ACC112 (cell line): Measurements from ENCODE around the gene NUTM2G.
"Not testable (repeated sequence)": the region's sequence is repeated elsewhere in the genome, so short reads cannot be mapped to it uniquely, and the experiment has no call there.

Experiments
- H2AFZ ChIP-seq: fragments of 200-600 bp; sonication (generic); one replicate; pipeline ENCODE4 v1.6.0; 2017; ENCODE audit warnings: antibody characterized with exemption, low read length; ENCODE audit not compliant: unreplicated experiment
- H3K27ac ChIP-seq: fragments of 200-600 bp; sonication (generic); 2 replicates; pipeline ENCODE4 v1.5.1; 2014; ENCODE audit warnings: low read depth, mild to moderate bottlenecking, antibody characterized with exemption, low read length, moderate library complexity
- H3K27me3 ChIP-seq: fragments of 200-600 bp; sonication (generic); 2 replicates; pipeline ENCODE4 v1.6.1; 2014; ENCODE audit warnings: mild to moderate bottlenecking, antibody characterized with exemption, low read length, moderate library complexity, mixed read lengths; ENCODE audit not compliant: insufficient read depth
- H3K36me3 ChIP-seq: fragments of 200-600 bp; sonication (generic); 2 replicates; pipeline ENCODE4 v1.6.1; 2016; ENCODE audit warnings: mild to moderate bottlenecking, antibody characterized with exemption, low read length, moderate library complexity, mixed read lengths; ENCODE audit not compliant: insufficient read depth
- H3K4me1 ChIP-seq: fragments of 200-600 bp; sonication (generic); one replicate; pipeline ENCODE4 v1.6.1; 2016; ENCODE audit warnings: low read length, mixed read lengths; ENCODE audit not compliant: insufficient read depth, unreplicated experiment, control insufficient read depth
- H3K4me3 ChIP-seq: fragments of 200-600 bp; sonication (generic); 2 replicates; pipeline ENCODE4 v1.5.1; 2014; ENCODE audit warnings: mild to moderate bottlenecking, low read depth, low read length
- H3K79me2 ChIP-seq: fragments of 200-600 bp; sonication (generic); one replicate; pipeline ENCODE4 v1.6.0; 2016; ENCODE audit warnings: low read length; ENCODE audit not compliant: control insufficient read depth, unreplicated experiment, insufficient read depth

Gene NUTM2G

GRCh38 chr9:96918550-96918949, 10.1 kb upstream of the NUTM2G start:
- not testable (repeated sequence) for H3K4me3 ChIP-seq, H3K79me2 ChIP-seq

DNA sequence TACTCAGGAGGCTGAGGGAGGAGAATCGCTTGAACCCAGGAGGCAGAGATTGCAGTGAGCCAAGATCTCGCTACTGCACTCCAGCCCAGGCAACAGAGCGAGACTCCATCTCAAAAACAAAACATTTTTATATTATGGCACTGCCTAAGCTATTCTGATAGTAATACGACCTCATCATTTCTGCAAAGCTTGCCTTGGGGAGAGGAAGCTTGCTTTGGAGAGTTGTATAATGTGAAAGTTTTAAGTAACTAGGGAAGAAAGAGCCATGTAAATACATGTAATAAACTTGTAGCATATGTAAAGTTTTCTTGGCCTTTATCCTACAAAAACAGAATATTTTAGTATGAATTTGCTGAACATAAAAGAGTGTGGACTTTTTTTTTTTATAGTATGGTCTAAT, 7.8 kb upstream of the NUTM2G start:
- not testable (repeated sequence) for H3K27me3 ChIP-seq, H3K36me3 ChIP-seq, H2AFZ ChIP-seq, H3K27ac ChIP-seq, H3K4me1 ChIP-seq, H3K79me2 ChIP-seq, H3K4me3 ChIP-seq

More at GRCh38 chr9:96918550-96918949, 10.1 kb upstream of the NUTM2G start:
- H3K27ac ChIP-seq, H3K4me1 ChIP-seq, H3K36me3 ChIP-seq, H2AFZ ChIP-seq, H3K27me3 ChIP-seq: not testable (repeated sequence)

DNA sequence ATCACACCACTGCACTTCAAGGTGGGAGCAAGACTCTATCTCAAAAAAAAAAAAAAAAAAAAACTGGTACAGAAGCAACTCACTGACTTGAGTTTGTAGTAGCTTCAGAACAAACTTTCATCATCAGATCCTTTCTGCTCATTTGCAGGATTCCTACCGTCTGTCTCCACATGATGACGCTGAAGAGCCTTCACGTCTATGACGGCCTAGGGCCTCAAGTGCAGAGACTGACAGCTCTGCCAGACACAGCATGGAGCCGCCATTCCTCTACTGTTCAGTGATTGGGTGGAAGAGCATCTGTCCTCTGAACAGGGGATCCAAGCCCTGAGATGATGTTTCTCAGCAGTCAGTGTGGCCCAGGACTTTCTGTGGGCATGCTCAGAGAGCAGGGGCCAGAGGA, 3.1 kb upstream of the NUTM2G start:
- H3K4me1 ChIP-seq, H3K4me3 ChIP-seq, H2AFZ ChIP-seq, H3K36me3 ChIP-seq, H3K27me3 ChIP-seq, H3K79me2 ChIP-seq, H3K27ac ChIP-seq: not testable (repeated sequence)

- not testable (repeated sequence) for H3K27me3 ChIP-seq, H3K36me3 ChIP-seq, H3K4me3 ChIP-seq, H3K4me1 ChIP-seq, H3K27ac ChIP-seq, H3K79me2 ChIP-seq, H2AFZ ChIP-seq
Measured at GRCh38 chr9:96931665-96932064, 3.0 kb downstream of the NUTM2G start.

DNA sequence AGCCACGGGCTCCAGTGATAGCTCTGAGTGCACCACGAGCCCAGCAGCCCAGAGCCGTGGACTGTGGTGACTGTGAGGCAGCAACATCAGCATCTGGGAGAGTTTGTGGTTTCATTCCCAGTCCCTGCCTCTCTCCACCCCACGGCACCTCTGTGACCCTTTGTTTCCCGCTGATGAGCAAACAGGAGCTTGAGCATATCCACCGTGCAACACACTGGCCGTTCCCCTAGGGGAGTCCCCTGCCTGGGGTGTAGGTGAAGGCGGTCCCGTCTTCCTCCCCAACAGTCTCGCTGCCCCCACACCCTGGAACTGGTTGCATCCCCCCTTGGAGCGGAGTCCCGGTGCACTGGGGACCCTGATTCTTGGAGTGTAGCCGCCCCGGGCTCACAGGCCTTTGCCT, 5.5 kb downstream of the NUTM2G start:
- not testable (repeated sequence) for H3K27ac ChIP-seq, H2AFZ ChIP-seq, H3K79me2 ChIP-seq, H3K4me3 ChIP-seq, H3K4me1 ChIP-seq, H3K27me3 ChIP-seq, H3K36me3 ChIP-seq

DNA sequence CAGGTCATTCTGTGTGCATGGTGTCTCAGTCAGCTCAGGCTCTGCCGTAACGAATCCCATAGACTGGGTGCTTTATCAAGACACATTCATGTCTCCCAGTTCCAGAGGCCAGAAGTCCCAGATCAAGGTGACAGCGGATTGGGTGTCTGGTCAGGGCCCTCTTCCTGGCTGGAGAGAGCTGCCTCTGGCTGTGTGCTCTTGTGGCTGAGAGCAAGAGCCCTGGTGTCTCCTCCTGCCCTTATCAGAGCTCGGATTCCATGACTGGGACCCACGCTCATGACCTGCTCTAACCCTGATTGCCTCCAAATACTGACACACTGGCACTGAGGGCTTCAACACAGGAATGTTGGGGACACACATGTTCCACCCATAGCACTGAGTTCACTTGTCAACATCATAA, 6.1 kb downstream of the NUTM2G start:
- not testable (repeated sequence) for H3K4me1 ChIP-seq, H3K27ac ChIP-seq, H3K27me3 ChIP-seq, H3K4me3 ChIP-seq, H3K79me2 ChIP-seq, H3K36me3 ChIP-seq, H2AFZ ChIP-seq

- not testable (repeated sequence) for H3K4me3 ChIP-seq, H2AFZ ChIP-seq, H3K27me3 ChIP-seq, H3K4me1 ChIP-seq, H3K27ac ChIP-seq, H3K79me2 ChIP-seq, H3K36me3 ChIP-seq
Measured at GRCh38 chr9:96935401-96935800, 6.8 kb downstream of the NUTM2G start.

GRCh38 chr9:96937442-96937841, 8.8 kb downstream of the NUTM2G start:
- not testable (repeated sequence) for H3K79me2 ChIP-seq, H3K36me3 ChIP-seq, H3K27me3 ChIP-seq, H3K27ac ChIP-seq, H2AFZ ChIP-seq, H3K4me3 ChIP-seq, H3K4me1 ChIP-seq

- H3K79me2 ChIP-seq, H3K27me3 ChIP-seq, H3K4me1 ChIP-seq, H3K36me3 ChIP-seq, H2AFZ ChIP-seq, H3K27ac ChIP-seq, H3K4me3 ChIP-seq: not testable (repeated sequence)
Measured at GRCh38 chr9:96938957-96939665, 10.5 kb downstream of the NUTM2G start.

DNA sequence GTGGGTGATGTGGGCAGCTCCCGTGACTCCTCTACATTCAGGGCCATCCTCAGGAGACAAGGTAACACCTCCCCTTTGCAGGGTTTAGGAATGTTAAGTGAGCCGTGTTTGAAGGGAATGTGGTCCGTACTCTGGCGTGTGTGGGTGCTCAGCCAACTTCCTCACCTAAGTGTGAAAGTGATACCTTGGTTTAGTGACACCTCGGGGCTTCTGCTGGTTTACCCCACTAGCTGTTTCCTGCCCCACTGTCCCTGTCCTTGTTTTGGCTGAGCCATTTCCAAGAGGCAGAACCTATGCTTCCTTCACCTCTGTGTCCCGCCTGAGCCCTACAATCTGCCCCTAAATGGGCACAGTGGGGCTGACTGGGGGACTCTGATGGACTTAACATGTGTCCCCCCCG, 12.3 kb downstream of the NUTM2G start:
- not testable (repeated sequence) for H3K27ac ChIP-seq, H3K36me3 ChIP-seq, H3K79me2 ChIP-seq, H3K4me1 ChIP-seq, H3K27me3 ChIP-seq, H2AFZ ChIP-seq, H3K4me3 ChIP-seq

DNA sequence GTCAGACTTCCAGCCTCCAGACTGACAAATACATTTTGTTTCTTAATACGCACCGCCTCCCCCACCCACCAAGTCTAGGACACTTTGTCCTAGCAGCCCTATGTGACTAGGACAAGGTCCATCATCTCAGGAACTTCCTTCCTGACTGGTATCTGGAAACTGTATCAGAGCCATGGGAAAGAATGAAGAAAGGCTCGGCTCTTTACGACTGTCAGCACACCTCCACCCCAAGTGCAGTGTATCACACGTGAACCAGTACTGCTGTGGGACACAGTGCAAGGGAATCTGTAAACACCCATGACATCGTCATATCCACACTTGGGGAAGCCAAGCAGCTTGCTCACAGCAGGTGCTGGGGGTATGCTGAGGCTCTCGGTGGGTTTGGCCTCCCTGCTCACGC, 13.0 kb downstream of the NUTM2G start:
- not testable (repeated sequence) for H3K27me3 ChIP-seq, H2AFZ ChIP-seq

More for the DNA sequence above, 13.0 kb downstream of the NUTM2G start:
- not testable (repeated sequence) for H3K4me1 ChIP-seq, H3K27ac ChIP-seq, H3K79me2 ChIP-seq, H3K36me3 ChIP-seq, H3K4me3 ChIP-seq
